H1 (cell line): ENCODE measurements around the gene IFNAR2. TPM values are rescaled to one million over a fixed set of nuclear protein-coding genes. Genes with fewer than 3 reads are reported as not detected.

ENCODE experiments used
- CTCF ChIA-PET: fragments of 300-600 bp; sonication (Branson Sonifier 250); formaldehyde crosslinking; loops from one replicate; lab custom pipeline; 2021; ENCODE audit not compliant: partially characterized antibody; lab: Charles Lee
- POLR2A ChIA-PET: fragments of 300-600 bp; sonication (Branson Sonifier 250); formaldehyde crosslinking; loops from one replicate; lab custom pipeline; 2021; ENCODE audit warnings: inconsistent platforms; ENCODE audit not compliant: partially characterized antibody; lab: Charles Lee
- DNase-seq, 2 experiments: peaks; one replicate each; pipeline versions ENCODE4 v3.0.0 to v3.0.0-alpha.2; 2010 to 2022; ENCODE audit warnings: low spot score in 2 of 2, low read depth in 1 of 2, mixed read lengths in 1 of 2
- FAIRE-seq: peaks from 2 replicates; lab custom pipeline; 2011; peaks lifted over from hg19 to GRCh38; lab: Jason Lieb, UNC
- H2AFZ ChIP-seq: 2 replicates; pipeline ENCODE4 v1.8.1; 2012; ENCODE audit warnings: low read length, inconsistent platforms
- H2AK5ac ChIP-seq: 2 replicates; pipeline ENCODE4 v1.6.1; 2013; ENCODE audit warnings: low read depth, low read length
- H2BK120ac ChIP-seq: replicated peaks from 2 replicates; pipeline ENCODE3; 2013; ENCODE audit warnings: low read depth, low read length, inconsistent platforms
- H2BK12ac ChIP-seq: 2 replicates; pipeline ENCODE4 v1.6.1; 2013; ENCODE audit warnings: low read depth, low read length
- H2BK15ac ChIP-seq: 2 replicates; pipeline ENCODE4 v1.6.1; 2013; ENCODE audit warnings: low read length
- H2BK20ac ChIP-seq: 2 replicates; pipeline ENCODE4 v1.6.1; 2013; ENCODE audit warnings: low read length
- H2BK5ac ChIP-seq: 2 replicates; pipeline ENCODE4 v1.6.1; 2013; ENCODE audit warnings: low read depth, low read length
- H3K14ac ChIP-seq: 2 replicates; pipeline ENCODE4 v1.6.1; 2013; ENCODE audit warnings: inconsistent platforms; ENCODE audit not compliant: insufficient read length
- H3K18ac ChIP-seq: 2 replicates; pipeline ENCODE4 v1.6.1; 2013; ENCODE audit warnings: low read length; ENCODE audit errors: extremely low read depth
- H3K23ac ChIP-seq: 2 replicates; pipeline ENCODE4 v1.6.1; 2013; ENCODE audit warnings: inconsistent platforms; ENCODE audit not compliant: insufficient read length
- H3K23me2 ChIP-seq: 2 replicates; pipeline ENCODE4 v1.6.1; 2013; ENCODE audit warnings: low read depth, low read length
- H3K27ac ChIP-seq: 2 replicates; pipeline ENCODE4 v1.6.1; 2011; ENCODE audit warnings: low read depth, low read length, inconsistent platforms
- H3K27me3 ChIP-seq, 4 experiments: replicated peaks in 1 of 4; 1 replicate in 1 of 4; 2 replicates in 3 of 4; pipeline versions ENCODE4 v1.6.1 to v1.8.1; 2011 to 2013; ENCODE audit warnings: low read length in 3 of 4, mild to moderate bottlenecking in 3 of 4, inconsistent platforms in 2 of 4, mixed read lengths in 2 of 4, moderate library complexity in 1 of 4; ENCODE audit not compliant: control insufficient read depth in 3 of 4, insufficient read depth in 3 of 4; ENCODE audit errors: extremely low read depth in 1 of 4
- H3K36me3 ChIP-seq, 4 experiments: 2 replicates each; pipeline versions ENCODE4 v1.6.1 to v1.8.1; 2011 to 2013; ENCODE audit warnings: mild to moderate bottlenecking in 4 of 4, low read length in 3 of 4, moderate library complexity in 2 of 4, control low read depth in 1 of 4, inconsistent platforms in 1 of 4; ENCODE audit not compliant: insufficient read depth in 4 of 4, control insufficient read depth in 2 of 4
- H3K4ac ChIP-seq: replicated peaks from 2 replicates; pipeline ENCODE3; 2013; ENCODE audit warnings: low read length, low read depth, mixed read lengths, inconsistent platforms; ENCODE audit not compliant: insufficient read length
- H3K4me1 ChIP-seq, 4 experiments: replicated peaks in 1 of 4; 1 replicate in 1 of 4; 2 replicates in 3 of 4; pipeline versions ENCODE4 v1.6.1 to v1.8.1; 2011 to 2013; ENCODE audit warnings: low read length in 3 of 4, inconsistent platforms in 2 of 4, mixed read lengths in 1 of 4; ENCODE audit not compliant: insufficient read depth in 4 of 4, control insufficient read depth in 3 of 4
- H3K4me2 ChIP-seq, 2 experiments: 2 replicates each; pipeline versions ENCODE4 v1.6.1 to v1.8.1; 2011 to 2013; ENCODE audit warnings: low read depth in 2 of 2, low read length in 2 of 2, control low read depth in 1 of 2, inconsistent platforms in 1 of 2, mild to moderate bottlenecking in 1 of 2; ENCODE audit not compliant: insufficient read depth in 1 of 2
- H3K4me3 ChIP-seq, 4 experiments: fragments of 200-600, 300-600 bp in 1 of 4; sonication (generic), shearing (Covaris generic), sonication (Bioruptor Twin) in 1 of 4; 2 replicates each; pipeline versions ENCODE4 v1.5.1 to v1.8.1; 2011 to 2016; ENCODE audit warnings: low read length in 4 of 4, low read depth in 3 of 4, control low read depth in 2 of 4, inconsistent platforms in 2 of 4, mild to moderate bottlenecking in 2 of 4, mixed read lengths in 1 of 4, moderate library complexity in 1 of 4; ENCODE audit not compliant: insufficient read depth in 2 of 4; ENCODE audit errors: extremely low read depth in 1 of 4
- H3K56ac ChIP-seq: replicated peaks from 2 replicates; pipeline ENCODE3; 2013; ENCODE audit warnings: low read depth, mild to moderate bottlenecking, mixed read lengths, low read length, inconsistent platforms; ENCODE audit not compliant: insufficient read length
- H3K79me1 ChIP-seq: 2 replicates; pipeline ENCODE4 v1.6.1; 2013; ENCODE audit warnings: low read depth, low read length, control low read depth
- H3K79me2 ChIP-seq, 2 experiments: 2 replicates each; pipeline versions ENCODE4 v1.6.1 to v1.8.1; 2012 to 2013; ENCODE audit warnings: low read length in 2 of 2, mild to moderate bottlenecking in 2 of 2, inconsistent platforms in 1 of 2; ENCODE audit not compliant: insufficient read depth in 2 of 2, control insufficient read depth in 1 of 2
- H3K9ac ChIP-seq, 4 experiments: replicated peaks in 1 of 4; 1 replicate in 1 of 4; 2 replicates in 3 of 4; pipeline versions ENCODE4 v1.6.1 to v1.8.1; 2011 to 2013; ENCODE audit warnings: low read depth in 3 of 4, low read length in 3 of 4, control low read depth in 2 of 4, mild to moderate bottlenecking in 2 of 4, moderate library complexity in 2 of 4, inconsistent platforms in 1 of 4; ENCODE audit errors: extremely low read depth in 1 of 4
- H3K9me3 ChIP-seq, 2 experiments: 2 replicates each; pipeline versions ENCODE4 v1.6.1 to v1.8.1; 2012 to 2013; ENCODE audit warnings: mild to moderate bottlenecking in 2 of 2, moderate library complexity in 2 of 2, control low read depth in 1 of 2, inconsistent platforms in 1 of 2, low read depth in 1 of 2, low read length in 1 of 2, mixed read lengths in 1 of 2; ENCODE audit not compliant: insufficient read depth in 2 of 2
- H4K20me1 ChIP-seq, 2 experiments: replicated peaks in 1 of 2; 2 replicates each; pipeline versions ENCODE3 to v1.8.1; 2011 to 2013; ENCODE audit warnings: inconsistent platforms in 2 of 2, low read length in 2 of 2, mild to moderate bottlenecking in 1 of 2; ENCODE audit not compliant: insufficient read depth in 2 of 2, control insufficient read depth in 1 of 2
- H4K5ac ChIP-seq: 2 replicates; pipeline ENCODE4 v1.6.1; 2013; ENCODE audit warnings: low read length, low read depth, mixed read lengths, inconsistent platforms; ENCODE audit not compliant: insufficient read length
- H4K8ac ChIP-seq: 2 replicates; pipeline ENCODE4 v1.8.0; 2013; ENCODE audit warnings: mild to moderate bottlenecking, moderate library complexity, low read length, inconsistent platforms; ENCODE audit not compliant: insufficient read depth; ENCODE audit errors: extremely low read depth
- H4K91ac ChIP-seq: replicated peaks from 2 replicates; pipeline ENCODE3; 2013; ENCODE audit warnings: low read length, mixed read lengths, inconsistent platforms; ENCODE audit not compliant: insufficient read length
- ATF3 ChIP-seq: IDR thresholded peaks from 2 replicates; pipeline ENCODE4 v1.6.1; 2011; ENCODE audit warnings: low read depth, mild to moderate bottlenecking, low read length; ENCODE audit not compliant: insufficient read depth
- CEBPB ChIP-seq: IDR thresholded peaks from 2 replicates; pipeline ENCODE4 v1.6.1; 2012; ENCODE audit warnings: low read depth, low read length
- CREB1 ChIP-seq: IDR thresholded peaks from 2 replicates; pipeline ENCODE4 v1.6.1; 2012; ENCODE audit warnings: inconsistent platforms
- E2F6 ChIP-seq: IDR thresholded peaks from 2 replicates; pipeline ENCODE4 v1.6.1; 2012; ENCODE audit warnings: inconsistent platforms
- HDAC2 ChIP-seq, 2 experiments: fragments of 300-600 bp in 1 of 2; sonication (generic) in 1 of 2; IDR thresholded peaks; 2 replicates each; pipeline ENCODE4 v1.6.1; 2011 to 2012; ENCODE audit warnings: low read depth in 2 of 2, low read length in 2 of 2, mild to moderate bottlenecking in 2 of 2, moderate library complexity in 2 of 2, borderline replicate concordance in 1 of 2, inconsistent platforms in 1 of 2
- HDAC6 ChIP-seq: IDR thresholded peaks from one replicate; pipeline ENCODE4 v1.7.1; 2012; ENCODE audit warnings: low read depth, mild to moderate bottlenecking, inconsistent platforms, low read length, moderate library complexity
- KDM1A ChIP-seq: fragments of 200-600, 300-600 bp; sonication (generic); IDR thresholded peaks from 2 replicates; pipeline ENCODE4 v1.7.1; 2016; ENCODE audit warnings: mild to moderate bottlenecking, low read length, borderline replicate concordance
- NANOG ChIP-seq: IDR thresholded peaks from 2 replicates; pipeline ENCODE4 v1.6.1; 2011; ENCODE audit warnings: low read length, low read depth, mild to moderate bottlenecking, inconsistent platforms; ENCODE audit not compliant: insufficient read depth, poor library complexity, severe bottlenecking
- RBBP5 ChIP-seq: IDR thresholded peaks from 2 replicates; pipeline ENCODE4 v1.7.1; 2012; ENCODE audit warnings: low read depth, mild to moderate bottlenecking, inconsistent platforms, low read length, moderate library complexity, borderline replicate concordance
- RNF2 ChIP-seq: fragments of 200-900, 300-1000 bp; sonication (generic); IDR thresholded peaks from 2 replicates; pipeline ENCODE4 v1.7.1; 2016; ENCODE audit warnings: borderline replicate concordance, low read depth, mild to moderate bottlenecking, antibody characterized with exemption, low read length; ENCODE audit not compliant: poor library complexity, severe bottlenecking; ENCODE audit errors: missing control alignments
- SAP30 ChIP-seq: fragments of 300-600 bp; sonication (generic); IDR thresholded peaks from 2 replicates; pipeline ENCODE4 v1.7.1; 2012; ENCODE audit warnings: low read length, moderate library complexity, mild to moderate bottlenecking, inconsistent platforms; ENCODE audit not compliant: insufficient read depth, insufficient replicate concordance
- SP1 ChIP-seq: IDR thresholded peaks from 2 replicates; pipeline ENCODE4 v1.6.1; 2011; ENCODE audit warnings: low read depth, low read length
- WGBS, 2 experiments: shearing (Covaris generic) in 1 of 2; methylation state at CpG; one replicate each; pipeline versions ENCODE4 v1.1.6 to v1.1.7; 2013 to 2015; ENCODE audit warnings: low lambda C conversion rate in 2 of 2, mixed read lengths in 2 of 2, inconsistent platforms in 1 of 2, low coverage in 1 of 2, missing lambda C conversion rate in 1 of 2; ENCODE audit not compliant: insufficient replicate concordance in 2 of 2, insufficient coverage in 1 of 2, insufficient read length in 1 of 2; ENCODE audit errors: extremely low coverage in 1 of 2, missing lambda C conversion rate in 1 of 2; 5-methylcytosine and 5-hydroxymethylcytosine counted together
- polyA plus RNA-seq, 7 experiments: library from polyadenylated mRNA; depleted of rRNA in 3 of 7; stranded (reverse) in 5 of 7; unstranded in 2 of 7; fragments of >200 nt in 5 of 7; fragments of 200-250 nt in 2 of 7; gene quantifications; 1 replicate in 5 of 7; 2 replicates in 1 of 7; 4 replicates in 1 of 7; pipeline versions ENCODE4 v1.2.1 to v1.2.3, GENCODE V29; 2011 to 2013; ENCODE audit warnings: missing spikeins in 2 of 7, mixed read lengths in 2 of 7
- total RNA-seq: library from RNA; stranded (reverse); fragmentation: NEBNext Ultra II Directional; extraction: Animal tissue kit (Norgen Biotek cat#: 25700); gene quantifications from 2 replicates; pipeline ENCODE4 v1.2.1, GENCODE V29; 2021

The IFNAR2 gene
- total and polyA plus RNA-seq, 2 of the 8 experiments (the other 6 are each of a cell fraction or from before 2014, with no cell fraction given): 12.2 to 16.1 TPM

GRCh38 chr21:33259428-33259827 is 29.7 kb downstream of the IFNAR2 start:
- no peak for FAIRE-seq
- Histone ChIP-seq H3K4me1 (no peaks in the 10 kb centered on the region), H2BK5ac (no peak overlapping the region), H4K5ac (no peak overlapping the region), H4K91ac (no peak overlapping the region), H2BK15ac (no peak overlapping the region), H3K4ac (no peak overlapping the region), H4K8ac (no peak overlapping the region), H3K18ac (no peak overlapping the region), H3K4me3 (no peak overlapping the region), H3K23ac (no peak overlapping the region), H2AFZ (no peak overlapping the region), H3K14ac (no peak overlapping the region), H2AK5ac (no peak overlapping the region), H2BK12ac (no peak overlapping the region), H3K36me3 (peaks cover 0 to 25% (median 4%) of the 10 kb centered on the region in 4 experiments; a peak in 3 of 8 replicates), H3K23me2 (no peaks in the 10 kb centered on the region), H3K4me2 (no peak overlapping the region), H3K79me2 (no peaks in the 10 kb centered on the region), H3K27me3 (no peaks in the 10 kb centered on the region), H4K20me1 (no peaks in the 10 kb centered on the region), H3K9ac (no peak overlapping the region), H3K27ac (no peak overlapping the region), H3K79me1 (no peaks in the 10 kb centered on the region), H2BK20ac (no peak overlapping the region), H2BK120ac (no peak overlapping the region), H3K9me3 (no peaks in the 10 kb centered on the region), H3K56ac (no peak overlapping the region)
- CTCF ChIA-PET: no interaction called here
- POLR2A ChIA-PET: interaction anchor here (0.8 kb wide), 1 partner anchor 65 kb away, joined by 3 read pairs; the partner anchor contains the start of gene IFNAR1
- 87% methylated on average over 2 of the region's 2 CpGs; no CpG with 5 or more reads in 1 of the 2 experiments for WGBS, 2 experiments
- no peak for DNase-seq
- no peak for TF ChIP-seq E2F6
- TF ChIP-seq SP1: no peak
- TF ChIP-seq HDAC6: no peak
- TF ChIP-seq SAP30: no peak
- no peak for TF ChIP-seq RNF2
- TF ChIP-seq CREB1: no peak
- no peak for TF ChIP-seq HDAC2 (IDR thresholded peaks at IDR 0.05; ENCODE audit: borderline replicate concordance in 1 of 2, low read depth in 2 of 2, low read length in 2 of 2)
- no peak for TF ChIP-seq ATF3
- no peak for TF ChIP-seq KDM1A
- no peak for TF ChIP-seq RBBP5
- TF ChIP-seq NANOG: no peak
- TF ChIP-seq CEBPB: no peak
